GM19099 (cell line): ENCODE measurements around the gene EME2.

Source experiments
- POLR2A ChIP-seq: IDR thresholded peaks from 3 replicates; pipeline ENCODE4 v1.6.1; 2011; ENCODE audit warnings: low read depth; ENCODE audit not compliant: insufficient read length; ENCODE audit errors: extremely low read depth

The EME2 gene

GRCh38 chr16:1777375-1778199, 5.0 kb downstream of the EME2 start:
- no peak for TF ChIP-seq POLR2A

GRCh38 chr16:1778200-1779179, 5.9 kb downstream of the EME2 start:
- TF ChIP-seq POLR2A = no peak

GRCh38 chr16:1779234-1779701, 6.7 kb downstream of the EME2 start:
- TF ChIP-seq POLR2A = no peak

GRCh38 chr16:1779741-1780676, 7.4 kb downstream of the EME2 start:
- no peak for TF ChIP-seq POLR2A

- TF ChIP-seq POLR2A = no peak
Measured at GRCh38 chr16:1780677-1781072, 8.1 kb downstream of the EME2 start.

- TF ChIP-seq POLR2A = no peak
Measured at GRCh38 chr16:1781254-1781653, 8.6 kb downstream of the EME2 start.

GRCh38 chr16:1781758-1782407, 9.3 kb downstream of the EME2 start:
- TF ChIP-seq POLR2A = no peak

- TF ChIP-seq POLR2A = peak; percentile 81
Measured at GRCh38 chr16:1782408-1783264, 10.0 kb downstream of the EME2 start, which contains the start of the genes NUBP2 and SPSB3. Gene NUBP2 (plus strand): TSS chr16:1782960. CDS start chr16:1783021, 61 bp downstream. Gene SPSB3 (minus strand): TSS chr16:1782571. CDS start chr16:1781483, 1,088 bp downstream.

- no peak for TF ChIP-seq POLR2A
Measured at GRCh38 chr16:1784977-1785845, 12.6 kb downstream of the EME2 start.

GRCh38 chr16:1785846-1786170, 13.2 kb downstream of the EME2 start:
- no peak for TF ChIP-seq POLR2A

- TF ChIP-seq POLR2A = no peak
Measured at GRCh38 chr16:1786242-1787055, 13.8 kb downstream of the EME2 start.

- no peak for TF ChIP-seq POLR2A
Measured at GRCh38 chr16:1787056-1787321, 14.4 kb downstream of the EME2 start.
